Mesothelial cell of epicardium (in vitro differentiated cells): ENCODE measurements around the gene ARHGAP27. TPM values are rescaled to one million over a fixed set of nuclear protein-coding genes. Genes with fewer than 3 reads are reported as not detected.

Source experiments
- DNase-seq, 2 experiments: peaks; one replicate each; pipeline ENCODE4 v3.0.0; 2021; ENCODE audit warnings: low spot score in 2 of 2; ENCODE audit not compliant: unreplicated experiment in 2 of 2
- H3K27ac Mint-ChIP-seq: 2 replicates; pipeline ENCODE4 v1.8.0; 2021; ENCODE audit warnings: mixed read lengths
- H3K27me3 Mint-ChIP-seq: 2 replicates; pipeline ENCODE4 v1.8.0; 2021; ENCODE audit warnings: low read depth, mixed read lengths
- H3K36me3 Mint-ChIP-seq: 2 replicates; pipeline ENCODE4 v1.8.0; 2021; ENCODE audit warnings: mixed read lengths
- H3K4me1 Mint-ChIP-seq: 2 replicates; pipeline ENCODE4 v1.8.0; 2021; ENCODE audit warnings: mixed read lengths
- H3K4me3 Mint-ChIP-seq: 2 replicates; pipeline ENCODE4 v1.8.0; 2021; ENCODE audit warnings: mild to moderate bottlenecking, moderate library complexity, mixed read lengths
- H3K9me3 Mint-ChIP-seq: 2 replicates; pipeline ENCODE4 v1.8.0; 2021; ENCODE audit warnings: mixed read lengths
- total RNA-seq: library from RNA; stranded (reverse); gene quantifications from 3 replicates; pipeline ENCODE4 v1.2.1, GENCODE V29; 2021
- TF ChIP-seq, protein P1 (sequence below): fragments of 200-600 bp; sonication (generic); IDR thresholded peaks from one replicate; pipeline ENCODE4 v1.5.0; 2021; ENCODE audit warnings: antibody characterized with exemption; ENCODE audit not compliant: unreplicated experiment

The ARHGAP27 gene
- total RNA-seq, 1 donor from 2014 or later, result 16.8 TPM

DNA sequence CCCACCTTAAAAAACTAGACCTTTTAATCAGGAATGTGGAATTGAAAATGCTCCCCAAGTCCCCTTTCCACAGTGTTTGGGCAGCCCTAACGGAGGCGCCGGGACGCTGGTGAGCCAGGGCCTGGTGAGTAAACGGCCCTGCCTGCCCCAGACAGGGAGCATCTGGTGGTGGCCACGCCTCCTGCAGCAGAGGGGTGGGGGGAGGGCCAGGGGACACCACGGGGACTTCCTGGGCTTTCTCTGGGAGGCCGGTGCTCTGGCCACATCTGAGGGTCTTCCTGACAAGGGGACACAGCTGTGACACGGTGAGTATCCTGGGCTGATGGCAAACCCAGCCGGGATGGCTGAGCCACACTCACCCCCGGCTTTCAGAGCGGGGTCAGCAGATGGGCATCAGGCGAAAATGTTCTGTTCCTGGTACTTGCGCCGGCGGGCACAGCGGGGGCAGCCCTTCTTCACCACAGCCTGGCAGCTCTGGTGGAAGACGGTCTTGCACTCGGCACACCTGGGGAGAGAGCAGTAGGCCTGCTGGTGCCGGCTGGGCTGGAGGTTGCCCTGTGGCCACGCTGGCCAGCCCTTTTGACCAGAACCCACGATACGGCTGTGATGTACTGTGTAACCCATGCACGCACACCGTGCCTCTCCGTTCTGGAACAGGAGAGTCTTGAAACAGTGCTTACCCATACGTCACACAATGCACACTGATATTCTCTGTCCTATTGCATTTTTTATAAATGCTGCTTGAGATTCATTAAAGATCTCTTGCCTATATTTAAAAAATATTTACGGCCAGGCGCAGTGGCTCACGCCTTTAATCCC is 5.0 kb upstream of the ARHGAP27 start:
- Mint-ChIP-seq H3K36me3 (peaks cover 6% of the 10 kb centered on the region), H3K4me1 (peaks cover 11% of the 10 kb centered on the region), H3K9me3 (no peaks in the 10 kb centered on the region), H3K27me3 (peaks cover 16% of the 10 kb centered on the region), H3K27ac (no peak overlapping the region), H3K4me3 (no peak overlapping the region)
- no peak for DNase-seq
- TF ChIP-seq, protein P1, sequence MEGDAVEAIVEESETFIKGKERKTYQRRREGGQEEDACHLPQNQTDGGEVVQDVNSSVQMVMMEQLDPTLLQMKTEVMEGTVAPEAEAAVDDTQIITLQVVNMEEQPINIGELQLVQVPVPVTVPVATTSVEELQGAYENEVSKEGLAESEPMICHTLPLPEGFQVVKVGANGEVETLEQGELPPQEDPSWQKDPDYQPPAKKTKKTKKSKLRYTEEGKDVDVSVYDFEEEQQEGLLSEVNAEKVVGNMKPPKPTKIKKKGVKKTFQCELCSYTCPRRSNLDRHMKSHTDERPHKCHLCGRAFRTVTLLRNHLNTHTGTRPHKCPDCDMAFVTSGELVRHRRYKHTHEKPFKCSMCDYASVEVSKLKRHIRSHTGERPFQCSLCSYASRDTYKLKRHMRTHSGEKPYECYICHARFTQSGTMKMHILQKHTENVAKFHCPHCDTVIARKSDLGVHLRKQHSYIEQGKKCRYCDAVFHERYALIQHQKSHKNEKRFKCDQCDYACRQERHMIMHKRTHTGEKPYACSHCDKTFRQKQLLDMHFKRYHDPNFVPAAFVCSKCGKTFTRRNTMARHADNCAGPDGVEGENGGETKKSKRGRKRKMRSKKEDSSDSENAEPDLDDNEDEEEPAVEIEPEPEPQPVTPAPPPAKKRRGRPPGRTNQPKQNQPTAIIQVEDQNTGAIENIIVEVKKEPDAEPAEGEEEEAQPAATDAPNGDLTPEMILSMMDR, result no peak

DNA sequence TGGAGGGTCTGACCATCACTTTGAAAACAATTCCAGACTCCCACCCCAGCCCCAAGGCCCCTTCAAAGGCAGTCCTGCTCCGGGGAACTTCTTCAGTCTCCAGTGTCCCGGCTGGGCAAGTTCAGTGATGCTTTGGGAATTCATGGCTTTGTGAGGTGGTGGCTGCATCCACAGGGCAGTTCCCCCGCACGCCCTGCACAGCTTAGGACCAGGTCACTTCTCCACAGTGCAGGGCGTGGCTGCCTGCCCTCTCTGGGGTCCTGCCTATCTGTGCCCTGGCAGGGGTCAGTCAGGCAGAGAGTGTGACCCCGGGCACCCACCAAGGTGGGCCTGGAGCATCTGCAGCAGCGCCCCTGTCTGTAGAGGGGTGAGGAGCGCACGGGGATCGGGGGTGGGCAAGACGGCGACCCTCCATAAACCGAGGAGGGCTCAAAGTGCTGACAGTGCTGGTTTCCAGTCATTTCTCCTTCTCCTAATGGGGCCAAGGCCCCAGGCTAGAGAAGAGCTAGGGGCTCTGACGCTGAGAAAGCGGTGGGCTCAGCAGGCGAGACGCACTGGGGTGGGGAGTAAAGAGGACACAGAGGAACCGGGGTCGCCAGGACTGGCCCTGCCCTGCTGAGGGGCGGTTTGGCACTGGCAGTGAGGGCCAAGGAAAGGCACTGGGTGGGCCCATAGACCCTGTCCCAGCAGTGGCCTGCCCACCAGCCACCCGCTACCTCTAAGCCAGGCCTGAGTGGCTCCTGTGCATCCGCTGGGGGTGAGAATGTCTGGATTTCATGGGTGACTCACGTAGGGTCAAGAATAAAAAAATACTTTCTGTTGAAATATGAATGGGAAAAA is 4.2 kb upstream of the ARHGAP27 start:
- peaks cover 6% of the 10 kb centered on the region for H3K36me3 Mint-ChIP-seq
- no peak overlapping the region for H3K4me3 Mint-ChIP-seq
- H3K9me3 Mint-ChIP-seq, result no peaks in the 10 kb centered on the region
- peaks cover 11% of the 10 kb centered on the region for H3K4me1 Mint-ChIP-seq
- DNase-seq, result no peak
- peaks cover 20% of the 10 kb centered on the region for H3K27me3 Mint-ChIP-seq
- no peak overlapping the region for H3K27ac Mint-ChIP-seq
- TF ChIP-seq, protein P1, result no peak

DNA sequence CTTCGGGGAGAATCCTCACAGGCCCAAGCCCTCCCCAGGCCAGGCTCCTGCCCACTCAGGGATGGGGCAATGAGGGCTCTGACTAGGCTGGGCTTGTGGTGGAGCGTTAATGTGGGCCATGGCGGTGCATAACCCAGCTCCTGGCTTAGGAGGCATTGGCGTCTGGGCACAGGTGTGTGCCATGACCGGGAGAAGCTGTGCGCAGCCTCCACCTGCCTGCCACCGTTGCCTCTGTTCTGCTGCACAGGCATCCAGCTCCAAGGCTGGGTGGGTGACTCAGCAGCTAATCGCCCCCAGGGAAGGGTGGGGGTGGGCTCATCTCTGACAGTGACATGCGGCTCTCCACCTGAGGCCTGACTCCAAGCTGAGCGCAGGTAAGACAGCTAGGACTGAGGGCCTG is 3.5 kb upstream of the ARHGAP27 start:
- Mint-ChIP-seq H3K27ac (no peak overlapping the region), H3K27me3 (peaks cover 26% of the 10 kb centered on the region), H3K4me3 (no peak overlapping the region), H3K4me1 (peaks cover 12% of the 10 kb centered on the region), H3K36me3 (peaks cover 6% of the 10 kb centered on the region), H3K9me3 (no peaks in the 10 kb centered on the region)
- DNase-seq, result no peak
- TF ChIP-seq, protein P1, result no peak

GRCh38 chr17:45435481-45435880 is 2.8 kb upstream of the ARHGAP27 start:
- no peak for DNase-seq
- Mint-ChIP-seq H3K9me3 (no peaks in the 10 kb centered on the region), H3K27ac (no peak overlapping the region), H3K4me1 (peaks cover 16% of the 10 kb centered on the region), H3K36me3 (peaks cover 6% of the 10 kb centered on the region), H3K4me3 (no peak overlapping the region), H3K27me3 (peaks cover 33% of the 10 kb centered on the region)
- TF ChIP-seq, protein P1, result no peak

DNA sequence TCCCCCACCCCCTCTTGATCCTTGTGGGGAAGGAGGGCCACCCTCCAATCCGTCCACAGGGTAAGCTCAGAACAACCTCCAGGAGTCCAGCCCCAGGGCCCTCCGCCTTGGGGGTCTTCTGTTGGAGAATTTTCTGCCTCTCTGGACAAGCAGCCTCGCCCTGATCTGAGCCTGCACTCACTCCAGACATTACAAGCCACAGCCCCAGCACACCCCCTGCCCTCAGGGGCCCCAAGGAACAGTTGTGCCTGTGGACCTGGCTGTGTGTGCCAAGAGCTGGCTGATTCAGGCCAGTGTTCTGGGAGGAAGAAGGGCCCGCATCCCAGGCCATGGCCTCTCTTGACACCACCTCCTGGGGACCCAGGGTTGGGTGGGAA is 477 bp upstream of the ARHGAP27 start:
- H3K27me3 Mint-ChIP-seq, result peaks cover 53% of the 10 kb centered on the region
- peaks cover 22% of the 10 kb centered on the region for H3K4me1 Mint-ChIP-seq
- peak overlapping the region; percentile 57 for H3K4me3 Mint-ChIP-seq
- no peaks in the 10 kb centered on the region for H3K9me3 Mint-ChIP-seq
- H3K36me3 Mint-ChIP-seq, result peaks cover 6% of the 10 kb centered on the region
- no peak overlapping the region for H3K27ac Mint-ChIP-seq
- DNase-seq, result no peak
- TF ChIP-seq, protein P1, result no peak
